Kidney (tissue), 14 donors: ENCODE data around the gene PRKCE. TPM values are rescaled to one million over a fixed set of nuclear protein-coding genes. Genes with fewer than 3 reads are reported as not detected.

Experiments used
- DNase-seq, 5 donors: peaks; one replicate each; pipeline ENCODE4 v3.0.0-alpha.2; 2013 to 2020
- FAIRE-seq: peaks from 2 replicates; lab custom pipeline; 2012; peaks lifted over from hg19 to GRCh38; lab: Jason Lieb, UNC
- H3K27ac ChIP-seq, 2 donors: one replicate each; pipeline ENCODE4 v1.7.0; 2013; ENCODE audit warnings: low read depth in 2 of 2, low read length in 2 of 2, inconsistent platforms in 1 of 2
- H3K27me3 ChIP-seq: one replicate; pipeline ENCODE4 v1.7.1; 2013; ENCODE audit warnings: low read length, inconsistent platforms; ENCODE audit not compliant: control insufficient read depth, insufficient read depth
- H3K36me3 ChIP-seq, 3 donors: one replicate each; pipeline versions ENCODE4 v1.7.0 to v1.7.1; 2013; ENCODE audit warnings: low read length in 3 of 3, control low read depth in 1 of 3, inconsistent platforms in 1 of 3; ENCODE audit not compliant: insufficient read depth in 3 of 3, control insufficient read depth in 2 of 3
- H3K4me1 ChIP-seq, 3 donors: one replicate each; pipeline versions ENCODE4 v1.7.0 to v1.7.1; 2013; ENCODE audit warnings: low read length in 3 of 3, inconsistent platforms in 1 of 3, low read depth in 1 of 3; ENCODE audit not compliant: control insufficient read depth in 2 of 3, insufficient read depth in 2 of 3
- H3K4me3 ChIP-seq, 3 donors: one replicate each; pipeline versions ENCODE4 v1.7.0 to v1.8.1; 2013; ENCODE audit warnings: low read length in 3 of 3, control low read depth in 1 of 3, inconsistent platforms in 1 of 3
- H3K9ac ChIP-seq, 3 donors: one replicate each; pipeline versions ENCODE4 v1.7.0 to v1.7.1; 2013; ENCODE audit warnings: low read length in 3 of 3, control low read depth in 1 of 3, inconsistent platforms in 1 of 3
- H3K9me3 ChIP-seq, 3 donors: one replicate each; pipeline versions ENCODE4 v1.7.0 to v1.7.1; 2013; ENCODE audit warnings: low read length in 3 of 3, control low read depth in 1 of 3, inconsistent platforms in 1 of 3; ENCODE audit not compliant: control insufficient read depth in 2 of 3, insufficient read depth in 1 of 3
- intact Hi-C: fragments of 100-400 bp; cut with DNase I; formaldehyde crosslinking; loops from one replicate; pipeline ENCODE4 v1.11.1; 2022
- polyA plus RNA-seq: library from polyadenylated mRNA; stranded (reverse); fragments of 350-450 nt; fragmentation: Illumina TruSeq; extraction: RNeasy Lipid Tissue Mini Kit (QIAGEN cat#74804); gene quantifications from one replicate; pipeline ENCODE4 v1.2.3, GENCODE V29; 2014; ENCODE audit warnings: low read depth, low replicate concordance; ENCODE audit not compliant: insufficient read depth
- total RNA-seq: library from RNA; stranded (reverse); fragmentation: NEBNext Ultra II Directional; extraction: Animal tissue kit (Norgen Biotek cat#: 25700); gene quantifications from one replicate; pipeline ENCODE4 v1.2.1, GENCODE V29; 2021
- TF ChIP-seq, protein P1 (sequence below): IDR thresholded peaks from 3 replicates; pipeline ENCODE4 v1.5.1; 2012; ENCODE audit warnings: mild to moderate bottlenecking, moderate library complexity, borderline replicate concordance; ENCODE audit not compliant: insufficient read depth; ENCODE audit errors: extremely low read depth
- donor health status: control.
- donor health status: control.
- donor health status: control.
- donor health status: control.
- donor health status: control.
- donor health status: DM: yes; HTN: yes; CAD: no.
- donor health status: Normal renal cell carcinoma (clear cell type).

PRKCE gene
- total and polyA plus RNA-seq, 2 donors from 2014 or later = 11.1 to 27.3 TPM

DNA sequence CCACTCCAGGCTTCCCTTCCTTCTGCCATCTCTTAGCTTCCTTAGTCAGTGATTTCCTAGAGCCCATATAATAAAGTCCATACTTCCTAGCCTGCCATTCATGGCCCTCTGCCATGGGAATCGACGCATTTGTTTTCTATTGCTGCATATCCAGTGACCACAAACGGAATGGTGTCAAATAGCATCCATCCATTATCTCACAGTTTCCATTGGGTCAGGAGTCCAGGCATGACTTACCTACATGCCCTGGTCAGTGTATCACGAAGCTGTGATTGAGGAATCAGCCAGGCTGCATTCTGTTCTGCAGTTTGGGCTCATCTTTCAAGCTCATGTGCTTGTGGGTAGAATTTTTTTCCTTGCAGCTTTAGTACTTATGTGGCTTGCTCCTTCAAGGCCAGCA, 436.0 kb downstream of the PRKCE start:
- no peak overlapping the region for H3K9ac ChIP-seq
- peak overlapping the region in 1 of 2 donors; percentile 80 for H3K27ac ChIP-seq
- DNase-seq (no peak), FAIRE-seq (no peak)
- no peaks in the 10 kb centered on the region for H3K9me3 ChIP-seq
- H3K4me1 ChIP-seq = peaks cover 0 to 3% (median 0%) of the 10 kb centered on the region in 3 donors
- no peak overlapping the region for H3K4me3 ChIP-seq
- TF ChIP-seq, protein P1, sequence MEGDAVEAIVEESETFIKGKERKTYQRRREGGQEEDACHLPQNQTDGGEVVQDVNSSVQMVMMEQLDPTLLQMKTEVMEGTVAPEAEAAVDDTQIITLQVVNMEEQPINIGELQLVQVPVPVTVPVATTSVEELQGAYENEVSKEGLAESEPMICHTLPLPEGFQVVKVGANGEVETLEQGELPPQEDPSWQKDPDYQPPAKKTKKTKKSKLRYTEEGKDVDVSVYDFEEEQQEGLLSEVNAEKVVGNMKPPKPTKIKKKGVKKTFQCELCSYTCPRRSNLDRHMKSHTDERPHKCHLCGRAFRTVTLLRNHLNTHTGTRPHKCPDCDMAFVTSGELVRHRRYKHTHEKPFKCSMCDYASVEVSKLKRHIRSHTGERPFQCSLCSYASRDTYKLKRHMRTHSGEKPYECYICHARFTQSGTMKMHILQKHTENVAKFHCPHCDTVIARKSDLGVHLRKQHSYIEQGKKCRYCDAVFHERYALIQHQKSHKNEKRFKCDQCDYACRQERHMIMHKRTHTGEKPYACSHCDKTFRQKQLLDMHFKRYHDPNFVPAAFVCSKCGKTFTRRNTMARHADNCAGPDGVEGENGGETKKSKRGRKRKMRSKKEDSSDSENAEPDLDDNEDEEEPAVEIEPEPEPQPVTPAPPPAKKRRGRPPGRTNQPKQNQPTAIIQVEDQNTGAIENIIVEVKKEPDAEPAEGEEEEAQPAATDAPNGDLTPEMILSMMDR = no peak
- no peaks in the 10 kb centered on the region for H3K27me3 ChIP-seq
- intact Hi-C loops = no loop called here
- H3K36me3 ChIP-seq = peaks cover 0 to 19% (median 8%) of the 10 kb centered on the region in 3 donors

DNA sequence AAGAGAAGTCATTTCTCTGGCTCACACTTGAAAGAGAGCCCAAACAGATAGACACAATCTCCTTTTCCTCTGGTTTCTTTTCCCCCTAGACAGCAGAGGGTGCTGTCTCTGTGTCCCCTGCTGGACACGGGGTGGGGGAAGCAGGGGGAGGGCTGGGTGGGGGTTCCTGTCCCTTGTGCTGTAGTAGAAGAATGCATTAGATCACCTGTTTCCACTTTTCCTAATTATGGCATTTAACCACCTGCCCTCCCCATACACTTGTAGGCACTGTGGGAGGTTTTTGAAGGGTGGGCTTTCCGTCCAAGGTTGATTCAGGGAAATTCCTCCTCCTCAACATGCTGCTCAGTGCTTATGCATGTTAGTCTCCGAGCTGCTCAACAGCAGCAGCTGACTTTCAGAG, 439.5 kb downstream of the PRKCE start:
- TF ChIP-seq, protein P1 = peak; percentile 5
- Histone ChIP-seq H3K36me3 (peaks cover 0 to 22% (median 8%) of the 10 kb centered on the region in 3 donors), H3K27ac (no peak overlapping the region), H3K9ac (no peak overlapping the region), H3K27me3 (no peaks in the 10 kb centered on the region), H3K4me3 (no peak overlapping the region), H3K4me1 (peaks cover 0 to 3% (median 0%) of the 10 kb centered on the region in 3 donors), H3K9me3 (no peaks in the 10 kb centered on the region)
- FAIRE-seq = no peak
- intact Hi-C loops = no loop called here
- no peak for DNase-seq

DNA sequence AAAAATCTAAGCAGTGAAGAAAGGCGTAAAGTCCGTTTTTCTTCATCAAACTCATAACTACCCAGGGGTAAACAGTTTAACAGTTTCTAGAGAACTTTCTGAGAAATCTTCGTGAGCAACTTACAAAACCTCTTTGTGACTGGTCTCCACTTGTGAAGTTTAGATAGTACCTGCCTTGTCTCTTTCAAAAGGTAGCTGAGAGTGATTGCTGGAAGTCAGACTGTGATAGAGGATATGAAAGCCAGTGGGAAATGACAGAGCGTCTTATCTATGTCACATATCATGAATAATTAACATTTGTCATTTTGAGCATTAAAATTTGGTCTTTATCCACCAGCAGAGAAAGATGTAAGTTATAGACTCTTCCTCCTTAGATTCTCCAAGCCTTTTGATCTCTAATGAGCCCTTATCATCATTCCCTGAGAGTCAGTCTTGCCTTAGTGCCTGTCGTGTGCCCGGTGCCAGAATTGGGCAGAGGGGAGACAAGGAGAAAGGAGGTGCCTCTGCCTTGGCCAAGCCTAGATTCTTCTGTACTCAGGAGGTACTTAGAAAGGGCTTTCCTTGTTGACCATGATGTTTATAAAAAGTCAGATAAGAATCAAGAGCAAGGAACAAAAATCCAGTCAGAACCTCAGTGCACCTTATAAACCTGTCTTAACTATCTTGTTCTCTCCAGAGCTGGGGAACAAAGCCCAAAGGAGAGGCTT, 440.6 kb downstream of the PRKCE start:
- DNase-seq = no peak
- Histone ChIP-seq H3K27me3 (no peaks in the 10 kb centered on the region), H3K27ac (no peak overlapping the region), H3K9ac (no peak overlapping the region), H3K9me3 (no peaks in the 10 kb centered on the region), H3K4me3 (no peak overlapping the region), H3K36me3 (peaks cover 0 to 22% (median 8%) of the 10 kb centered on the region in 3 donors), H3K4me1 (peaks cover 0 to 3% (median 0%) of the 10 kb centered on the region in 3 donors)
- FAIRE-seq = no peak
- intact Hi-C loops = no loop called here
- TF ChIP-seq, protein P1 = no peak
